ENCODE results near the gene FDX1.

FDX1 gene

DNA sequence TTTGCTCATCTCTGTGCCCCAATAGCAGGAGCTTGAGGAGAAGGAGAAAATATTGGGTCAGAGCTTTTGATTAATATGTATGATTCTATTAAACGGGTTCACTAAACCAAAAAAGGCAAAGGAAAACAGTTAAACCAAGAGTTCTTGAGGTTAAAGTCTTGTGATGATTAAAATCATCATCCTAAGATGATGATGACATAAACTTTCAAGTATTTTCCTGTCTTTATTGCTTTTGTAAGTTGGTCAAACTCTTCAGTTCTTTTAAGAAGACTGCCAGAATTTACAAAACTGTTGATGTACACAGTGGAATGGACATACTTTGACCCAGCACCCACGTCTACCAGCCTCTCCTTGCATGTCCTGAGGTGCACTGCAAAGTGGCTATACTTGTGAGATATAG lies 41.0 kb downstream of the FDX1 start:
- DNase-seq: no peak

DNA sequence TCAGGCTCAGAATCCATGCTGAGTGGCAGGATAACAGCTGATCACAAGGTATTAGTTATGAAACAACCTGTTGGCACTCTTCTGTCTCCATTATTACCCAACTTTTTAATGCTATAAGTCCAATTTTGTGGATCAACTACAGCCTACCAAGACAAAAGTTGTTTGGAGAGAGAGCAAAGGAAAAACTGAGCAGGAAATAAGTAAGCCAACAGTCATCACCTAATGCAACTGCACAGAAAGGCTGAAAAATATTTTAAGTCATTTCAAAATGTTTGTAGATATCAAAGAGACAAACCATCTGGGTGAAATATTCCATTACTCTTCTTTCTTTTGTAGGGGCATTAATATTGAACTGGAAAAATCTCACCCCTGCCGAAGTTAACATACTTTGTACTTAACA lies 41.6 kb downstream of the FDX1 start:
- DNase-seq: no peak

DNA sequence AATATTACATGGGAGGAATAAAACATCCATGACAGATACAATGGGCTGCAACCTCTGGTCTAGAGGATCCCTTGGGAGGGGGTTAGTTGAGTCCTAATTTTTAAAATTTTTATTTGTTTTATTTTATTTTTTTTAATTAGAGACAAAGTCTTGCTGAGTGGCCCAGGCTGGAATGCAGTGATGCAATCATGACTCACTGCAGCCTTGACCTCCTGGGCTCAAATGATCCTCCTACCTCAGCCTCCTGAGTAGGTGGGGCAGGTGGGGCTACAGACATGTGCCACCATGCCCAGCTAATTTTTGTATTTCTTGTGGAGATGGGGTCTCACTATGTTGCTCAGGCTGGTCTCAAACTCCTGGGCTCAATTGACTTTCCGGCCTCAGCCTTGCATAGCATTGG lies 43.1 kb downstream of the FDX1 start:
- DNase-seq: no peak

DNA sequence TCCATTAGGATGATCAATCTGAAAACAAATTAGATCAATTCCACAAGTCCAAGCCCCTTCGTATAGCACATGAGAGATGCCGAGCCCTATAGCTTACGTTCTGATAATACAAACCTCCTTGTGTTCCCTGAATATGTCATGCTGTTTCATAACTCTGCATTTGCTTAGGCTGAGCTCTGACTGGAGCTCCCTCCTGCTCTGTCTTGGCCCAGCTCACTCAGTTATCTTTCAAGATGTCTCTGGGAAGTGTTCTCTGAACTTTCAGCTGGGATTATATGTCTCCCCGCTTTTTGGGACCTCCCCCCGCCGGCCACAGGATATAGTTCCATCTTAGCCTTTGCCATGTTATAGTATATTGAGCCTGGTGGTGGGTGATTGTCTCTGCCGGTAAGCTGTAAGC lies 44.0 kb downstream of the FDX1 start:
- no peak for DNase-seq

DNA sequence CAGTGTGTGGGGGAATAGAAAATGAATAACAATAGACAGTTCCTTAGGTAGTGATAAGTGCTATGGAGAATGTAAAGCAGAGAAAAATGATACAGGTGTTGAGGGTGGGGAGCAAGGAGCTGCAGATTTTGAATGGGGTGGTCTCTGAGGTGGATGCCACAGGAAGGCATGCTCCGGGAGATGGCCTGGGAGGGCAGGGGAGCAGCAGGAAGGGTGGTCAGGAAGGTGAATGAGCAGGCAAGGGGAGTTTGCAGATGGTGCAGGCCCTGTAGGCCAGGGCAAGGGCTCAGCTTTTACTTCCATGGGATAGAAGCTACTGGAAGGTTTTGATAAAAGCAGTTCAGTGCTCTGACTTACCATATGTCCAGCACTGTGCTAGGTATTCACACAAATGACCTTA lies 44.8 kb downstream of the FDX1 start:
- no peak for DNase-seq

DNA sequence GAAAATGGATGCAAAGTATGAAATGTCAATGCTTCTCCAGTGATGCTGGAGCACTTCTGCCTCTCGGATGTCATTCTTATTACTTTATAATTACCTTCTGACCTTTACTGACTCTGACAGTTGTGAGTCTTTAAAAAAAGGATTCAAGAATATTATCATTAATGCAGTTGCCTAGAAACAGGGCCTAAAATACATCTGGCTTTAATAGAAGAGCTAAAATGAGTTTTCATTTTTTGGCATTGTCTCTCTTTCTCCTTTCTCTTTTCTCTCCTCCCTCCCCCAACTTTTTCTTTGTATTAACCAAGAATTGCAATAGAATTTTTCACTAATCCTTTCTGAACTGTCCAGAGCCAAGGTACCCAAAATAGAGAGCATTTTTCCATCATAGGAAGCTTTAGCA lies 45.9 kb downstream of the FDX1 start:
- no peak for DNase-seq

DNA sequence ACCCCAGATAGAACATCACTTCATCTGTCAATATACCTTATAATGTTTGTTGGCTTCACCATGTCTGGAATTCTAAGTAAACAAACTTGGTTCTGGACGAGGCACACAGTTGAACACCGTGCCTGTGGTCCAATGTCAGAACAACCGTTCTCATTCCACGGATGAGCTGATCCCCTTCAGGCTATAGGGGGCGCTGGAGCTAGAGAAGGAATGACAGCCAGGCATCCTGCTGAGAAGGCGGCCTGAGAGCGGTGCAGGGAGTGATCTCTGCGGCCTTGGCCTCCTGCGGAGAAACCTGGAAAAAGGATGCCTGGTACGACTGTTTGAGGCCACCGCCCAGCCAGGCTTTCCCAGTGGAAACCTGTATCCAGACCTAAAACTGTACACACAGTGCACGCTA lies 48.7 kb downstream of the FDX1 start:
- no peak for DNase-seq

DNA sequence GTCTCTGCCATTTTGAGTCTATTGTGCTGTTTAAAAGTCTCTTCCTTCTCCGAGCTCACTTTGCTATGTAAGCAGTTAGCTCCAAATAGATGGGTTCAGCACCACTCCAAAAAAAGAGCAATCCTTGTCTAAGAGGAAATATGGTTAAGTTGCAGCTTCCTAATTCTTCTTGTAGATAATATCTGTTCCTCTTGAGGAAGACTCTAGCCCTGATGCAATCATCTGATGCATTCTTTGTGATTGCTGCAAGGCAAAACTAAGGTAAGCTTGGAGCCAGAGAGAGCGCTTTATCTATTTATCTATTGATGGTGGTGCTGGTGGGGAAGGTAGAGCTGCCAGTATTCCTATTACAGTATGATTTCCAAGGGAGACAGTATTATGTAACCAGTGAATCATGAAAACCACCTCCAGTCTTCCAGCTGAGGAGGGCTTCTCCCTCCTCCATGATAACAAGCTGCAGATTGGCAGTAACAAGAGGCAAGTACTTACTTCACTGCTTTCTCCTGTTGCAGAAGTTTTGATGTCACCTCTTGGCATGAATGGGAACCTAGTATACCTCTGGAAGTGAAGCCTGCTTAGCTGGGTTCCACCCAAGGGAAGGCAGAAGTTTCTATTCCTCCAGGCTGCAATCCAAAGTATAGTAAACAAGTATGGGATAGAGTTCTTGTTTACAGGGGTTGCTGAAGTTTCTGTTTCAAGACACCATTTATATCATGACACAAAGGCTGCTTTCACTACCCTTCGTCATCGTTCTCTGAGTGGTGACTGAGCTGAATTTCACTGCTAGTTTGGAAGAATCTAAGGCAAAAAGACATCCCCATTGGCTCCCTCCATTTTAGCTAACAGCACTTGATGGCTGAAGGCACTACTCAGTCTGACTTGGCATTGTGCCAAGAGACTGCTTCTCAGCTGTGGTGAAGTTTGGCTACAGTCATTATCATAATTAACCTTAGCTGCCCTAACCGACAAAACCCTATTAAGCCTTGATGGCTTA lies 49.7 kb downstream of the FDX1 start:
- DNase-seq: no peak

DNA sequence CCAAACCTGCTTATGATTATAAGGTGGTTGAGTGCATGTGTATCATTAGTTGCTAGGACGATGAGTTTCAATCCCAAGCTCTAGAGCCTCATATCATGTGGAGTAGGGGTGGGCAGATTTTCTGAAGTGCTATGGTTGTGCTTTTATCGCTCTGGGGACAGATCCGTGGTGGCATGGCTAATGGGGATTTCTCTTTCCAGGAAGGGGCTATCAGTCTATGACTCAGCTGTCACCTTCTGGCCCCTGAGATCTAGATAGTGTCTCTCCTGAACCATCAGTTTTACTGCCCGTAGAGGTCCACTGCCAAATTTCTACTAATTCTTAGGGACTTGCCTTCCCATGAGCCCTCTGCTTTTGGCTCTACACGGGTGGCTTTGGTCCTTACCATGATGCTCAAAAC lies 51.8 kb downstream of the FDX1 start:
- DNase-seq: no peak

DNA sequence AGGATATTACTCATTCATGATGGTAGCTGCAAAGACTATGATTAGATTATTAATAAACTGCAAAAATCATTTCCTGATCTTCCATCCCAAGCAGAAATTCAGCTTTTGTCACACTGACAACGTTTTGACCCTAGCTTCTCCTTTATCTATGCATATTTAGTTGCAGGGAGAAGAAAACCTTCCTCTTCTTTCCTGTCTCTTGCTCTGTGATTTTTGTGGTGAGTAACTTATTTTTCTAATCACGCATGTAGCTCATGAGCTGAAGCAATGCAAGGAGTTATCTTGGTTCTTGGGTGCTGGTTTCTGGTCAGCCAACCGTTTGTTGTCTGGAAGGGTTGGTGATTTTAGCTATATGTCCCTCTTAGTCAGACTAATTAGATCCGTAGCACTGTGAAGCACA lies 56.4 kb downstream of the FDX1 start:
- no peak for DNase-seq

DNA sequence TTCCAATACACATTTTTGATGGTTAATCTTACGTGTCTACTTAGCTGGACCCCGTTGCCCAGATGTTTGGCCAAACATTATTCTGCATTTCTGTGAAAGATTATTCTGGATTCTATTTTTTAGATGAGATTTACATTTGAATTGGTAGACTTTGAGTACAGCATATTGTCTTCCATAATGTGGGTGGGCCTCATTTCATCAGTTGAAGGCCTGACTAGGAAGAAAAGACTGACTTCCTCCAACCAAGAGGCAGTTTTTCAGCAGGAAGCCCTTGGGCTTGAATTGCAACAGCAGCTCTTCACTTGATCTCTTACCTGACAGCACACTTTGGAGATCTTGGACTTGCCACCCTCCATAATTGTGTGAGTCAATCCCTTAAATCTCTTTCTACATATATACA lies 58.7 kb downstream of the FDX1 start:
- DNase-seq: no peak

DNA sequence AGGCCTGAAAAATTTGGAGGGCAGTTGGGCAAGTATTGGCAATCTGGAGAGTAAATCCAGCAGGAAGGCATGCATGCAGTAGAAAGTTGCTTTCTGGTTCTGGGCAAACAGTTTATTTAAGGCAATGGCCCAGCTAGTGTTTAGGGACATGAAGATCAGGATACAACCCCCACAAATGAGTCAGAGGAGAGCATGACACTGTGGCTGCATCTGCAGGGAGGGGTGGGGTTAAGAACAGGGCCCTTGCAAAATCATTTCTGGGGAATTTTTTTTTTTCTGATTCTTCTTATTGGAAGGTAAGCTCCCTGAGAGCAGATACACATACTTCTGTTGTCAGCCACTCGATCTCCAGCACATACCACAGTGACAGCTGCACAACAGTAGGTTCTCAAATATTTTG lies 61.1 kb downstream of the FDX1 start:
- peak; percentile 16 for DNase-seq

DNA sequence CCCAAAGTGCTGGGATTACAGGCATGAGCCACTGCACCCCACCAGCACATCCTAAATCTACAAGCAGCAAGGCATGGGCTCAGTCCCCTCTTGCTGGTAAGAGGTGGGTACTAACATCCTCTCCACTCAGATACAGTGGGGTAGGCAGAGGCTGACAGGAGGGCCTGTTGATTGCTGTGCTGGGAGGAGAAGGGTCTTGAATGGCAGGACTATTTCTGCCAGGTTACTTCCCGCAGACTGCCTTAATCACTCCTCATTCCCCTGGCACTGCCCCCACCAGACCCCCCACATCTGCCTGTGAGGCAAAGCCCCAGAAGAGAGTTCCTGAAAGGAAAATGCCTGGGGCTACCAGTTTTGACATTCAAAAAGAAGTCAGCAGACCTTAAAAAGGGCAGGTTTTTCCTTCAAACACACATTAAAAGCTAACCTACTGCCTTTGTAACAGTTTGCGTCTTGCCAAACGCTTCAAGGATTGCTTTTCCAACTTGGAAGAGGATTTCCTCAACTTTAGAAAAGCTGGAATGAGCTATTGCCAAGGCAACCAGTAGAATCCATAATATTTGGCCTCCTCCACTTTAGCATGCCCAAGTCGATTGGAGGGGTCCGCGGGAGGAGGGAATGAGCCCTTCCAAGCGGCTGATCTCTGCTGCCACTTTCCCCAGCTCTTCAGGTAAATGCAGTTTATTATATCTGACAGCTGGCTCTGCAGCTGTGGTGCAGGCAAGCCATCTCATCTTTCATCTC lies 62.0 kb downstream of the FDX1 start:
- DNase-seq: no peak

DNA sequence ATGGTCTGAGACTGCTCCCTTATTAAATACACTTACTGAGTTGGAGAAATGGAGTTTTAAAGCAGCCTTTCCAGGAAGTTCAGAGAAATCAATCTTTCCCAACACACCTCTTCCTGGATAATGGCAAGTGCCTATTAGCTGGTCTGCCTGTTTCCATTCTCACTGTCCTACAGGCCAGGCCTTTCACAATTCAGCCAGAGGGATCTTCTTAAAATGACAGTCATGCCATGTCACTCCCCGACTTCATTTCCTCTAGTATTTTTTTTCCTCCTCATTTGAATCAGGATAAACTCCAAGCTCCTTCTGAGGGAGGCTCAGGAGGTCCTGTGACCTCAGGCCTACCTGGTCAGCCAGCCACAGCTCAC lies 62.6 kb downstream of the FDX1 start:
- DNase-seq: no peak

DNA sequence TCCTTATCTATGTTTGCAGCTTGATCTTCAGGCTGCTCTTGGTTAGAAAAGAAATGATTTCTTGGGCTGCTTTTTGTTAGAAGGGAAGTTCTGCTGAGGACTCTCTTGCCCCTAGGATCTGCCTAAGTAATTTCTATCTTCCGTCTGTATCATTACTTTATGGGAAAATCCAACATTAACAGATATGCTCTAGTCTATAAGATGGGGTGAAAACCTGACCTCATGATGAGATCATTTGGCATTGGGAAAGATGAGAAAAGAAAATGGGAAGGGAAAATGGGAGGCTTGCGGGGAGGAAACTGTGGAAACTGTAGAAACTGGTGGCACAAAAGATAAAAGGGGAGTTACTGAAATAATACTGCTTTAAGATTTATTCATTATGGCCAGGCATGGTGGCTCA lies 63.6 kb downstream of the FDX1 start:
- DNase-seq: no peak

DNA sequence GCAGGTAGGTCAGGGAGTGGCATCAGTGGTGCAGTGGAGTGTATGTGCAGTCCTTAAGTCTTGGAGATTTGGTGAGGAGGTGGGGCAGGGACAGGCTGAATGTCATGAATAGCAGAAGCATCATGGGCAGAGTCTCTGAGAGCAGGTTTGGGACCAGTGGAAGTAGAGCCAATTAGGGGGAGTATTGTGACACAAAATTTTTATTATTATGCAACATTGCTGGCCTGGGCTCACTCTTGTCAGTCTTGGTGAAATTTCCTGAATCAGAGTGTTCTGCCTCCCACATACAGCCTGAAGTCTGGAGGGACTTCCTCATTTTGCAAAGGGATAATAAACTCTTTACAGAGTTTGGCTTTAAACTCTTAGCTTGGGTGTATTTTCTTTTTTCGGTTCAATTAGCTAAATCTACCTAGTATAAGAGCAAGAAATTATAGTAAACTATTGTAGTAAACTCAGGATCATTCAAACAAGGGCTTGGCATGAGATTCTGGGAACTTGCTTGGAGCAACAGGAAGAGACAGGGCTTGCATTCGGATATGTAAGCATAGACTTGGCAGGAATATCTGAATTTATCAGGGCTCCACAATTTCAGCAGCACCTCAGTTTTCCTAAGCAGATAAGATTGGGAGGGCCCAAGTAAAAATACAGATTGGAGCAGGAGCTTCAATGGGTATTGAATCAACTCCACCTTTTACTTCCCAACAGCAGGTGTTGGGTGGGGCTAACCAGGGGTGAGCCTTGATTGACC lies 67.7 kb downstream of the FDX1 start:
- peak; percentile 34 for DNase-seq

DNA sequence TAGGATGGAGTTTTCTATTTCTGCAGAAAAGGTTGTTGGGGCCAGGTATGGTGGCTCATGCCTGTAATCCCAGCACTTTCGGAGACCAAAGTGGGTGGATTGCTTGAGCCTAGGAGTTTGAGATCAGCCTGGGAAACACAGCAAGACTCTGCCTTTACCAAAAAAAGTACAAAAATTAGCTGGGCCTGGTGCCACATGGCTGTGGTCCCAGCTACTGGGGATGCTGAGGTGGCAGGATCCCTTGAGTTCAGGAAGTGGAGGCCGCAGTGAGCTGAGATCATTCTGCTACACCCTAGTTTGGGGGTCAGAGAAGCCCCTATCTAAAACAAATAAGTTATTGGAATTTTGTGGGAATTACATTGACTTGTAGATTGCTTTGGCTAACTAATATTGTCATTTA lies 71.7 kb downstream of the FDX1 start:
- DNase-seq: no peak

DNA sequence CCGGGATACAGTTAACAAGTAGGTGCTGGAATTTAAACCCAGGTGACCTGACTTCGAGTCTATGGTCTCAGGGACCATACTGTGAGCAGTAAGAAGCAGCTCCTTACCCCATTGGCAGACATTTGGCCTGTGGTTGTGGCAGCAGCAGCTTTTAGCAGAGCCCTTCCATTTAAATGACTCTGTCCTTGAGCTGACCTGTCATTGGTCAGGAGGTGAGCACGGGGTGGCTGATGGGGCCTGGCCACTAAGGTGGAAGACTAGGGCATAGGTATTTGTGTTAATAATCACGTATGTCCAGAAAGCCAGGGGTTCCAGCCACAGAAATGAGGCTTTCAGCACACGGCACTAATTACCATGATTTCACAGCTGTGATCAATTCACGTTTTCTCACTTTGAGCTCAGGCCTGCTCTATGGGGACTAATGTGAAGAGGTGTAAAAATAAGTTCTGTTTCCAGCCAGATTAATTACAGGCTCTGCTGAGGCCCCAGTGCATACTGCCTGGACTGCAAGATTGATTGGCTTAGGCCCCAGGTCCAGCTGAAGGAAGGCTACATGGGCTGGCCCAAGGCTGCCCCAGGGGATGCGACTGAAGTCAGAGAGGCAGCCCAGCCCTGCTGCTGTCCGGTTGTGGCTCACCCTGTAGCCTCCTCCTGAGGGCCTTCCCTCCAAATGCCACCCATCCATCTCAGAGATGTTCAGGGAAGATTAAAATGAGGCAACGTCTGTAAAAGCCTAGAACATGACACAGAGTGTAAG lies 76.0 kb downstream of the FDX1 start:
- no peak for DNase-seq

DNA sequence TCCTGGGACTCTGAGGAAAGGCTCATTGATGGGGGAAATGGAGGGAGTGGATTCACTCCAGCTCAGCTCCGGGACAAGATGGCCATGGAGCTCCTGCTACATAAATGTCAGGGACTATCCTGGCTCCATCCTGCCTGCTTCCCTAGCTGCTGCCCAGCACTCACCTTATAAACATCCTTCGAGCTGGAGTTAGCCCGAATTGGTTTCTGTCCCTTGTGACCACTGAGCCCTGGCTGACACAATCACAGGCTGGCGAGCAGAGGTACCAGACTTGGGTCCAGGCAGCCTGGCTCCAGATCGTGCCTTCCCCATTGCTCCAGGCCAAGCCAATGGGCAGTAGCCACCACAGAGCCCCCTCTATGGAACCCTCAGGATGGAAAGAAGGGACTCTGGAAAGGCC lies 77.6 kb downstream of the FDX1 start:
- DNase-seq: no peak

DNA sequence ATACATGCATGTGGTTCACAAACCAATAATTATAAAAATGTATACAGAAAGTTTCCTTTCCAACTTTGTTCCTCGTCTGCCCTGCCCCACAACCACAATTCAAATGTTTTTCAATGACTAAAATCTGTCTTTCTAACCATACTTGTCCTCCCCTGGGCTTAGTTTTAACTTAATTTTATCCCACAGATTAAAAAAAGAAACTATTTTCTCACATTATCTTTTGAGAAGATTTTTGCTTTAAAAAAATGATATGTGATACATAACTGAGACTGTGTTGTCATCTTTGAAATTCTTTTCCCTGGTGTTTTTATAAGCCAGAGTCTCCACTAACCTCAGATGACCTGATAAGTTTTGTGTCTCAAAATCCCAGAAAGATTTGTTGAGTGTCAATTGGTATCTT lies 79.0 kb downstream of the FDX1 start:
- DNase-seq: no peak

DNA sequence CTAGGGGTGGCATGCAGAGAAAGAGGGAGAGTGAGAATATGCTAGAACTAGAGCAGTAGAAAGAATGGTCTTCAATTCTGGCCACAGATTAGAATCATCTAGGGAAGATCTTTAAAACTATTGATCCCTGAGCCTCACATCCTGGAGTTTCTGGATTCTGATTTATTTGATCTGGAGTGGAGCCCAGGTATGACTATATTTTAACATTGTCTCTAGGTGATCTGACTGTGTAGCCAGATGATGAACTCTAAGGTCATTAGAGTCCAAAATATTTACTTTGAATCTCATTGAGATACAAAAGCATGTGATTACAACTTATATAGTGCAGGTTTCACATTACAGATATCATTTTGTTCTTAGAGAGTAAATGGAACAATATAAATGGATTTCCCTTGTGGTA lies 79.7 kb downstream of the FDX1 start:
- DNase-seq: no peak

DNA sequence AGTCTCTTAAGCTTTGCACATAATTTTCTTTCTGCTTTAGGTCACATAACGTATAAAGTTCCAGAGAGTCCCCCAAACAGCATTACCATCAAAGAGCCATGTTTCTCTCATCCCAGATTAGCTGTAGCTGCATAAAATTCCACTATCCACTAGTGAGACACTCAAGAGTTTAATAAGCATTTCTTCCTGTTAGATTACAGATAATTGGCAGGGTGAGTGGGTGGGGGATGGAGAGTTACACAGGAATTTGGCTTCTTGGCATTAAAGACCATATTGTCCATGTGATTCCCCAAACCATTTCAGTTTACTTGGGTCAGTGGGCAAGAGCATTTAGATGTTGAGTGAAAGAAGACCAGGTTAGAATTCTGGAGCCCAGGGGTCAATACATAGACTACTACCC lies 82.3 kb downstream of the FDX1 start:
- DNase-seq: no peak

DNA sequence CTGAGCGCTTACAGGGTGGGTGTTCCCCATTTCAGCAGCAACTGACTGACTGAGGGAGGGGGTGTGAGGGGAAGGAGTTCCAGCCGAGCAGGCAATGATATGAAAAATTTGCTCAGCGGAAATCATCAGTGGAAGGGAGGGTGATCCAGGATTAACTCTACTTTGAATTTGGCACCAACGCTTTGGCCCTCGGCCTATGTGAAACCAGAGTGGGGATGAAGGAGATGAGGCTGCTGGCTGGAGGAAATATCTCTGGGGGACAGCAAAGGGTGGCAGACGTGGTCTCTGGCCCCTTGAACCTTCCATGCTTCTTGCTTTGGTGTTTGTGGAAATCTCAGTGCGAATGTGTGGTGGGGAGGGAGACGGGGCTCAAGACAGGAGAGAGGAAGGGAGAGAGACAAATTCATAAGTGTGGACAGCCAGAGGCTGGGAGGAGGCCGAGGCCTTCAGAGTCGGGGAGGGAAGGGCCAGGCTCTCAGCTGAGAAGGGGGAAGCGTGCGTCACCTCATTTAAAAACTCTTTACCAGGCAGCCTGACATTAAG lies 83.6 kb downstream of the FDX1 start:
- no peak for DNase-seq
